ENCODE measurements around the gene MST1.

DNA sequence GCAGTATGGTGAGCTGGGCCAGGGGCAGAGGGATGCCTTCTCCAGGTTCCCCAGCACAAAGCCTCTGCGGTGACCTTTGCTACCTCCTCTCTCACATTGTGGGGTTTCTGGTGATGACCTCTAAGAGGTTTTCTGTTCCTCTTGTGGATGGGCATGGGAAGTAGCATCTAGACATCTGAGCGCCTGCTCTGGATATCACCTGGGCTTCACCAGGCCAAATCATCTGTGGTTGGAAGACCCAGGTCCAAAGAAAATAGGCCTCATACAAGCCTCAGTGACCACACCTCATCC lies 8.1 kb downstream of the MST1 start:
- TF ChIP-seq, protein P1, sequence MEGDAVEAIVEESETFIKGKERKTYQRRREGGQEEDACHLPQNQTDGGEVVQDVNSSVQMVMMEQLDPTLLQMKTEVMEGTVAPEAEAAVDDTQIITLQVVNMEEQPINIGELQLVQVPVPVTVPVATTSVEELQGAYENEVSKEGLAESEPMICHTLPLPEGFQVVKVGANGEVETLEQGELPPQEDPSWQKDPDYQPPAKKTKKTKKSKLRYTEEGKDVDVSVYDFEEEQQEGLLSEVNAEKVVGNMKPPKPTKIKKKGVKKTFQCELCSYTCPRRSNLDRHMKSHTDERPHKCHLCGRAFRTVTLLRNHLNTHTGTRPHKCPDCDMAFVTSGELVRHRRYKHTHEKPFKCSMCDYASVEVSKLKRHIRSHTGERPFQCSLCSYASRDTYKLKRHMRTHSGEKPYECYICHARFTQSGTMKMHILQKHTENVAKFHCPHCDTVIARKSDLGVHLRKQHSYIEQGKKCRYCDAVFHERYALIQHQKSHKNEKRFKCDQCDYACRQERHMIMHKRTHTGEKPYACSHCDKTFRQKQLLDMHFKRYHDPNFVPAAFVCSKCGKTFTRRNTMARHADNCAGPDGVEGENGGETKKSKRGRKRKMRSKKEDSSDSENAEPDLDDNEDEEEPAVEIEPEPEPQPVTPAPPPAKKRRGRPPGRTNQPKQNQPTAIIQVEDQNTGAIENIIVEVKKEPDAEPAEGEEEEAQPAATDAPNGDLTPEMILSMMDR (IDR thresholded peaks at IDR 0.05; ENCODE audit: low read depth, low read length), result no peak
- TF ChIP-seq EZH2phosphoT487 (IDR thresholded peaks at IDR 0.05; ENCODE audit: low read depth), result no peak
